GM06990 (cell line): ENCODE measurements around the gene UST.

Source experiments
- DNase-seq: peaks from one replicate; pipeline ENCODE4 v3.0.0-alpha.2; 2011; ENCODE audit not compliant: insufficient read length; ENCODE audit errors: extremely low read depth
- H3K27me3 ChIP-seq: replicated peaks from 2 replicates; pipeline ENCODE4 v1.6.0; 2011; ENCODE audit warnings: low read length; ENCODE audit not compliant: control insufficient read depth, insufficient read depth
- H3K36me3 ChIP-seq: 2 replicates; pipeline ENCODE4 v1.5.1; 2011; ENCODE audit warnings: low read length; ENCODE audit not compliant: control insufficient read depth, insufficient read depth
- H3K4me3 ChIP-seq: replicated peaks from 2 replicates; pipeline ENCODE4 v1.5.1; 2011; ENCODE audit warnings: low read depth, mild to moderate bottlenecking, control low read depth, low read length
- CTCF ChIP-seq: IDR thresholded peaks from 2 replicates; pipeline ENCODE4 v1.5.1; 2011; ENCODE audit warnings: low read length, control low read depth, mild to moderate bottlenecking, inconsistent platforms; ENCODE audit not compliant: insufficient read depth, poor library complexity, severe bottlenecking

Gene UST

GRCh38 chr6:148932731-148933130, 185.9 kb downstream of the UST start:
- H3K27me3 ChIP-seq = no peaks in the 10 kb centered on the region
- no peaks in the 10 kb centered on the region for H3K36me3 ChIP-seq
- no peak overlapping the region for H3K4me3 ChIP-seq
- TF ChIP-seq CTCF = no peak
- DNase-seq = no peak

- no peak for DNase-seq
- Histone ChIP-seq H3K27me3 (no peaks in the 10 kb centered on the region), H3K36me3 (no peaks in the 10 kb centered on the region), H3K4me3 (no peak overlapping the region)
- no peak for TF ChIP-seq CTCF
Observed at GRCh38 chr6:148934539-148934938, 187.7 kb downstream of the UST start.

GRCh38 chr6:148934961-148935360, 188.1 kb downstream of the UST start:
- H3K4me3 ChIP-seq = no peak overlapping the region
- H3K36me3 ChIP-seq = no peaks in the 10 kb centered on the region
- no peak for TF ChIP-seq CTCF
- H3K27me3 ChIP-seq = no peaks in the 10 kb centered on the region
- DNase-seq = no peak

GRCh38 chr6:148935705-148936435, 189.0 kb downstream of the UST start:
- DNase-seq = no peak
- Histone ChIP-seq H3K4me3 (no peak overlapping the region), H3K27me3 (no peaks in the 10 kb centered on the region), H3K36me3 (no peaks in the 10 kb centered on the region)
- no peak for TF ChIP-seq CTCF

GRCh38 chr6:148943451-148943850, 196.6 kb downstream of the UST start:
- H3K36me3 ChIP-seq = no peaks in the 10 kb centered on the region
- TF ChIP-seq CTCF = no peak
- no peak overlapping the region for H3K4me3 ChIP-seq

GRCh38 chr6:148944608-148945007, 197.8 kb downstream of the UST start:
- no peaks in the 10 kb centered on the region for H3K36me3 ChIP-seq
- no peak overlapping the region for H3K4me3 ChIP-seq
- DNase-seq = no peak
- TF ChIP-seq CTCF = no peak
- H3K27me3 ChIP-seq = no peaks in the 10 kb centered on the region

More at GRCh38 chr6:148943451-148943850, 196.6 kb downstream of the UST start:
- H3K27me3 ChIP-seq = no peaks in the 10 kb centered on the region
- no peak for DNase-seq
